ENCODE measurements around the gene LNPK.

DNA sequence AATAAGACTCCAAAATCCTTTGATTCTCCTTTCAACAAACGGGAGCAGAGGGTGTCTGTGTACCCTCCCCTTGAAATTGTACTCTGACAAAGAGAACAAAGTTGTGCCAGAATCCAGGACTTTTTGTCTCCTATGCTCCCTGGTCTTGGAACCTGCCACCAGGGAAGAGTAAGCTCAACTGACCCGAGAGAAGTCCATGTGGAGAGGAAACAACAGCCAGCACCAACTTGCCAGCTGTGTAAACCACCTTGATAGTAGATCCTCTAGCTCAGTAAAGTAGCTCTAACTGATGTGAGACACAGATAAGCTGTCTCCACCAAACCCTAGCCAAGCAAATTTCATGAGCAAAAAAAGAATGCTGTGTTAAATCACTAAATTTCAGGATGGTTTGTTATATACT, 46.9 kb downstream of the LNPK start:
- TF ChIP-seq, protein P1, sequence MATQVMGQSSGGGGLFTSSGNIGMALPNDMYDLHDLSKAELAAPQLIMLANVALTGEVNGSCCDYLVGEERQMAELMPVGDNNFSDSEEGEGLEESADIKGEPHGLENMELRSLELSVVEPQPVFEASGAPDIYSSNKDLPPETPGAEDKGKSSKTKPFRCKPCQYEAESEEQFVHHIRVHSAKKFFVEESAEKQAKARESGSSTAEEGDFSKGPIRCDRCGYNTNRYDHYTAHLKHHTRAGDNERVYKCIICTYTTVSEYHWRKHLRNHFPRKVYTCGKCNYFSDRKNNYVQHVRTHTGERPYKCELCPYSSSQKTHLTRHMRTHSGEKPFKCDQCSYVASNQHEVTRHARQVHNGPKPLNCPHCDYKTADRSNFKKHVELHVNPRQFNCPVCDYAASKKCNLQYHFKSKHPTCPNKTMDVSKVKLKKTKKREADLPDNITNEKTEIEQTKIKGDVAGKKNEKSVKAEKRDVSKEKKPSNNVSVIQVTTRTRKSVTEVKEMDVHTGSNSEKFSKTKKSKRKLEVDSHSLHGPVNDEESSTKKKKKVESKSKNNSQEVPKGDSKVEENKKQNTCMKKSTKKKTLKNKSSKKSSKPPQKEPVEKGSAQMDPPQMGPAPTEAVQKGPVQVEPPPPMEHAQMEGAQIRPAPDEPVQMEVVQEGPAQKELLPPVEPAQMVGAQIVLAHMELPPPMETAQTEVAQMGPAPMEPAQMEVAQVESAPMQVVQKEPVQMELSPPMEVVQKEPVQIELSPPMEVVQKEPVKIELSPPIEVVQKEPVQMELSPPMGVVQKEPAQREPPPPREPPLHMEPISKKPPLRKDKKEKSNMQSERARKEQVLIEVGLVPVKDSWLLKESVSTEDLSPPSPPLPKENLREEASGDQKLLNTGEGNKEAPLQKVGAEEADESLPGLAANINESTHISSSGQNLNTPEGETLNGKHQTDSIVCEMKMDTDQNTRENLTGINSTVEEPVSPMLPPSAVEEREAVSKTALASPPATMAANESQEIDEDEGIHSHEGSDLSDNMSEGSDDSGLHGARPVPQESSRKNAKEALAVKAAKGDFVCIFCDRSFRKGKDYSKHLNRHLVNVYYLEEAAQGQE (IDR thresholded peaks at IDR 0.05; ENCODE audit: insufficient read depth in 1 of 2, low read depth in 2 of 2, low read length in 2 of 2), result no peak
- TF ChIP-seq SIN3A (IDR thresholded peaks at IDR 0.05; ENCODE audit: borderline replicate concordance, insufficient read depth, low read length) (no peak), POLR2AphosphoS5 (IDR thresholded peaks at IDR 0.05; ENCODE audit: low read depth, low read length) (no peak)

All from PFSK-1 (cell line).